ENCODE data around the gene OSBPL10.

OSBPL10 gene

GRCh38 chr3:31896026-31896425 lies 85.0 kb downstream of the OSBPL10 start:
- no peak for TF ChIP-seq CTCF (IDR thresholded peaks at IDR 0.05; ENCODE audit: control insufficient read depth, extremely low read depth, insufficient read depth)
- no peak for DNase-seq (ENCODE audit: low read depth)
- H3K4me3 ChIP-seq (ENCODE audit: low read depth, low read length) = no peak overlapping the region

GRCh38 chr3:31895471-31895870 lies 85.6 kb downstream of the OSBPL10 start:
- no peak overlapping the region for H3K4me3 ChIP-seq (ENCODE audit: low read depth, low read length)
- no peak for DNase-seq (ENCODE audit: low read depth)
- TF ChIP-seq CTCF (IDR thresholded peaks at IDR 0.05; ENCODE audit: control insufficient read depth, extremely low read depth, insufficient read depth) = no peak

DNA sequence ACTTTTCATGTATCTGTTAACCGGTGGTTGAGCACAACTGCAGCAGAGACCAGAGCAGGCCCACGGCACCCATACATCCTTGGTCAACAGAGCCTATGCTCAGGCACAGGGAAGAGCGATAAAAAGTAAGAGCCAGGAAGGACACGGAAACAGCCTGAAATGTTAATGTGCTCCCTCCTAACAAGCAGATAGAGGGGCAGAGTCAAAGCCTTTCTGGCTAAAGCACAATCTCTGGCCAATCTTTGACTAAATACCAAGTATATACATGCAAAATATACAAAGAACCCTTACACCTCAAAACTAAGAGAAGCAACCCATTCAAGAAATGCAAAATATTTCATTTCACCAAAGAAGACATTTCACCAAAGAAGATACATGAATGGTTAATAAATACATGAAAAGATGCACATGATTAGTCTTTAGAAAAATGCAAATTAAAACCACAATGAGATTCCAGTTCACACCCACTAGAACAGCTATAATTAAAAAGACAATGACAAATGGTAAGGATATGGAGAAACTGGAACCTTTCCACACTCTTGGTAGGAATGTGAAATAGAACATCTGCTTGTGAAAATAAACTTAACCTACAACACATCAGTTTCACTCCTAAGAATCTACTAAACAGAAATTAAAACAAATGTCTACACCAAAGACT lies 88.0 kb downstream of the OSBPL10 start:
- DNase-seq (ENCODE audit: low read depth) = no peak

GRCh38 chr3:31892500-31892899 lies 88.6 kb downstream of the OSBPL10 start:
- DNase-seq (ENCODE audit: low read depth) = no peak
- H3K4me3 ChIP-seq (ENCODE audit: low read depth, low read length) = no peak overlapping the region
- no peak for TF ChIP-seq CTCF (IDR thresholded peaks at IDR 0.05; ENCODE audit: control insufficient read depth, extremely low read depth, insufficient read depth)

More for the DNA sequence above, 88.0 kb downstream of the OSBPL10 start:
- no peak for TF ChIP-seq CTCF (IDR thresholded peaks at IDR 0.05; ENCODE audit: control insufficient read depth, extremely low read depth, insufficient read depth)
- H3K4me3 ChIP-seq (ENCODE audit: low read depth, low read length) = no peak overlapping the region

GRCh38 chr3:31891876-31892455 lies 89.1 kb downstream of the OSBPL10 start:
- no peak for DNase-seq (ENCODE audit: low read depth)
- H3K4me3 ChIP-seq (ENCODE audit: low read depth, low read length) = no peak overlapping the region
- TF ChIP-seq CTCF (IDR thresholded peaks at IDR 0.05; ENCODE audit: control insufficient read depth, extremely low read depth, insufficient read depth) = no peak

- DNase-seq (ENCODE audit: low read depth) = no peak
- no peak overlapping the region for H3K4me3 ChIP-seq (ENCODE audit: low read depth, low read length)
- no peak for TF ChIP-seq CTCF (IDR thresholded peaks at IDR 0.05; ENCODE audit: control insufficient read depth, extremely low read depth, insufficient read depth)
Observed at GRCh38 chr3:31890742-31891469, 90.2 kb downstream of the OSBPL10 start.
